ENCODE data around the gene SPATA31D3.
"Not testable (repeated sequence)": the region's sequence is repeated elsewhere in the genome, so short reads cannot be mapped to it uniquely, and the experiment has no call there.

DNA sequence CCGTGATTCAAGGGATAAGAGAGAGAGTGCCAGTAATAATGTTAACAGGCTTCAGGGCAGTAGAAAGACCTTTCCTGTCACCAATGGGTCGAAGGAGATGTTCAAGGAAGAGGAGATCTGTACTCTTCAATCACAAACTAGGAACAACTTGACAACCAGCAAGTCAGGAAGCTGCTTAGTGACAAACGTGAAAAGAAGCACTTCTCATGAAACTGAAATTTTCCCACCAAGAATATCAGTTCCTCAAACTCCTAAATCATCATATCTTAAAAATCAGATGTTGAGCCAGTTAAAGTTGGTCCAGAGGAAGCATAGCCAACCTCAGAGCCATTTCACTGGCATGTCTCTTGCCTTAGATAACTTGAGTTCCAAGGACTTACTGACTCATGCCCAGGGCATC, 9.8 kb upstream of the SPATA31D3 start:
- TF ChIP-seq POLR2A (IDR thresholded peaks at IDR 0.05; ENCODE audit: insufficient read depth in 1 of 2, low read depth in 2 of 2, low read length in 2 of 2); PAXIP1 (CRISPR knock-in tag; conservative IDR thresholded peaks at IDR 0.05); NONO (IDR thresholded peaks at IDR 0.05); NONO (CRISPR knock-in tag; conservative IDR thresholded peaks at IDR 0.05); PRDM15 (CRISPR knock-in tag; IDR thresholded peaks at IDR 0.05); ZNF562 (CRISPR knock-in tag; IDR thresholded peaks at IDR 0.05; ENCODE audit: borderline replicate concordance); SRF (IDR thresholded peaks at IDR 0.05; ENCODE audit: low read depth, low read length); NR2F2 (IDR thresholded peaks at IDR 0.05; ENCODE audit: borderline replicate concordance, low read depth); SNAPC5 (CRISPR knock-in tag; IDR thresholded peaks at IDR 0.05; ENCODE audit: borderline replicate concordance); SP1 (IDR thresholded peaks at IDR 0.05); SP1 (CRISPR knock-in tag; IDR thresholded peaks at IDR 0.05); TAF1 (CRISPR knock-in tag; IDR thresholded peaks at IDR 0.05): not testable (repeated sequence)
- TF ChIP-seq, protein P1, sequence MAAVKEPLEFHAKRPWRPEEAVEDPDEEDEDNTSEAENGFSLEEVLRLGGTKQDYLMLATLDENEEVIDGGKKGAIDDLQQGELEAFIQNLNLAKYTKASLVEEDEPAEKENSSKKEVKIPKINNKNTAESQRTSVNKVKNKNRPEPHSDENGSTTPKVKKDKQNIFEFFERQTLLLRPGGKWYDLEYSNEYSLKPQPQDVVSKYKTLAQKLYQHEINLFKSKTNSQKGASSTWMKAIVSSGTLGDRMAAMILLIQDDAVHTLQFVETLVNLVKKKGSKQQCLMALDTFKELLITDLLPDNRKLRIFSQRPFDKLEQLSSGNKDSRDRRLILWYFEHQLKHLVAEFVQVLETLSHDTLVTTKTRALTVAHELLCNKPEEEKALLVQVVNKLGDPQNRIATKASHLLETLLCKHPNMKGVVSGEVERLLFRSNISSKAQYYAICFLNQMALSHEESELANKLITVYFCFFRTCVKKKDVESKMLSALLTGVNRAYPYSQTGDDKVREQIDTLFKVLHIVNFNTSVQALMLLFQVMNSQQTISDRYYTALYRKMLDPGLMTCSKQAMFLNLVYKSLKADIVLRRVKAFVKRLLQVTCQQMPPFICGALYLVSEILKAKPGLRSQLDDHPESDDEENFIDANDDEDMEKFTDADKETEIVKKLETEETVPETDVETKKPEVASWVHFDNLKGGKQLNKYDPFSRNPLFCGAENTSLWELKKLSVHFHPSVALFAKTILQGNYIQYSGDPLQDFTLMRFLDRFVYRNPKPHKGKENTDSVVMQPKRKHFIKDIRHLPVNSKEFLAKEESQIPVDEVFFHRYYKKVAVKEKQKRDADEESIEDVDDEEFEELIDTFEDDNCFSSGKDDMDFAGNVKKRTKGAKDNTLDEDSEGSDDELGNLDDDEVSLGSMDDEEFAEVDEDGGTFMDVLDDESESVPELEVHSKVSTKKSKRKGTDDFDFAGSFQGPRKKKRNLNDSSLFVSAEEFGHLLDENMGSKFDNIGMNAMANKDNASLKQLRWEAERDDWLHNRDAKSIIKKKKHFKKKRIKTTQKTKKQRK (IDR thresholded peaks at IDR 0.05; ENCODE audit: low read length) = not testable (repeated sequence)
- TF ChIP-seq, protein P2, sequence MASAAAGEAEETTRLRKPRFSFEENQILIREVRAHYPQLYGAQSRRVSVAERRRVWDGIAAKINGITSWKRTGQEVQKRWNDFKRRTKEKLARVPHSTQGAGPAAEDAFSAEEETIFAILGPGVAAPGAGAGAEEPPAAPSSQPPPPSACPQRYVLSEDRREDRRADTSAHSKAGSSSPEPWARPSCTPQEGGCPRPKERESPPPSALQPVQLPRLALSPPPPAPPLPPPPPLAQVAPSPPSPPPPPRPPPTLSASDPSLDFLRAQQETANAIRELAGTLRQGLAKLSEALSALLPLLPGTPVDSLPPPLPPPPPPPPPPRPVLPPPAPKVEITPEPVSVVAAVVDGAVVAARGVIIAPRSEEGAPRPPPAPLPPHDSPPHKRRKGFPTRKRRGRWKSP (CRISPR knock-in tag; IDR thresholded peaks at IDR 0.05) = not testable (repeated sequence)
- TF ChIP-seq, protein P3, sequence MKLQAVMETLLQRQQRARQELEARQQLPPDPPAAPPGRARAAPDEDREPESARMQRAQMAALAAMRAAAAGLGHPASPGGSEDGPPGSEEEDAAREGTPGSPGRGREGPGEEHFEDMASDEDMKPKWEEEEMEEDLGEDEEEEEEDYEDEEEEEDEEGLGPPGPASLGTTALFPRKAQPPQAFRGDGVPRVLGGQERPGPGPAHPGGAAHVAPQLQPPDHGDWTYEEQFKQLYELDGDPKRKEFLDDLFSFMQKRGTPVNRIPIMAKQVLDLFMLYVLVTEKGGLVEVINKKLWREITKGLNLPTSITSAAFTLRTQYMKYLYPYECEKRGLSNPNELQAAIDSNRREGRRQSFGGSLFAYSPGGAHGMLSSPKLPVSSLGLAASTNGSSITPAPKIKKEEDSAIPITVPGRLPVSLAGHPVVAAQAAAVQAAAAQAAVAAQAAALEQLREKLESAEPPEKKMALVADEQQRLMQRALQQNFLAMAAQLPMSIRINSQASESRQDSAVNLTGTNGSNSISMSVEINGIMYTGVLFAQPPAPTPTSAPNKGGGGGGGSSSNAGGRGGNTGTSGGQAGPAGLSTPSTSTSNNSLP (IDR thresholded peaks at IDR 0.05; ENCODE audit: low read depth, low read length) = not testable (repeated sequence)
- TF ChIP-seq, protein P4, sequence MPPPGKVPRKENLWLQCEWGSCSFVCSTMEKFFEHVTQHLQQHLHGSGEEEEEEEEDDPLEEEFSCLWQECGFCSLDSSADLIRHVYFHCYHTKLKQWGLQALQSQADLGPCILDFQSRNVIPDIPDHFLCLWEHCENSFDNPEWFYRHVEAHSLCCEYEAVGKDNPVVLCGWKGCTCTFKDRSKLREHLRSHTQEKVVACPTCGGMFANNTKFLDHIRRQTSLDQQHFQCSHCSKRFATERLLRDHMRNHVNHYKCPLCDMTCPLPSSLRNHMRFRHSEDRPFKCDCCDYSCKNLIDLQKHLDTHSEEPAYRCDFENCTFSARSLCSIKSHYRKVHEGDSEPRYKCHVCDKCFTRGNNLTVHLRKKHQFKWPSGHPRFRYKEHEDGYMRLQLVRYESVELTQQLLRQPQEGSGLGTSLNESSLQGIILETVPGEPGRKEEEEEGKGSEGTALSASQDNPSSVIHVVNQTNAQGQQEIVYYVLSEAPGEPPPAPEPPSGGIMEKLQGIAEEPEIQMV (CRISPR knock-in tag; IDR thresholded peaks at IDR 0.05; ENCODE audit: low read depth) = not testable (repeated sequence)
